ENCODE measurements around the gene GAPVD1.
A peak's percentile ranks its signal among the peaks of the same experiment; 100 is the strongest.

GAPVD1 gene

GRCh38 chr9:125404733-125405132 lies 143.1 kb downstream of the GAPVD1 start:
- DNase-seq (ENCODE audit: low read depth in 3 of 3) = no peak

- no peak for DNase-seq (ENCODE audit: low read depth in 3 of 3)
Measured at GRCh38 chr9:125405938-125406809, 144.5 kb downstream of the GAPVD1 start.

GRCh38 chr9:125406810-125407087 lies 145.1 kb downstream of the GAPVD1 start:
- no peak for DNase-seq (ENCODE audit: low read depth in 3 of 3)

- no peak for DNase-seq (ENCODE audit: low read depth in 3 of 3)
Measured at GRCh38 chr9:125407432-125407973, 145.9 kb downstream of the GAPVD1 start.

- DNase-seq (ENCODE audit: low read depth in 3 of 3) = peak; percentile 58 to 77 (median 60)
Measured at GRCh38 chr9:125407974-125408900, 146.6 kb downstream of the GAPVD1 start.

- DNase-seq (ENCODE audit: low read depth in 3 of 3) = no peak
Measured at GRCh38 chr9:125409217-125409636, 147.6 kb downstream of the GAPVD1 start.

- DNase-seq (ENCODE audit: low read depth in 3 of 3) = no peak
Measured at GRCh38 chr9:125409637-125410521, 148.3 kb downstream of the GAPVD1 start.

GRCh38 chr9:125410522-125410894 lies 148.9 kb downstream of the GAPVD1 start:
- DNase-seq (ENCODE audit: low read depth in 3 of 3) = no peak

- DNase-seq (ENCODE audit: low read depth in 3 of 3) = no peak
Measured at GRCh38 chr9:125411171-125411756, 149.6 kb downstream of the GAPVD1 start.

GRCh38 chr9:125412166-125412565 lies 150.5 kb downstream of the GAPVD1 start:
- DNase-seq (ENCODE audit: low read depth in 3 of 3) = no peak

GRCh38 chr9:125413579-125413978 lies 152.0 kb downstream of the GAPVD1 start:
- no peak for DNase-seq (ENCODE audit: low read depth in 3 of 3)

GRCh38 chr9:125415583-125416460 lies 154.2 kb downstream of the GAPVD1 start:
- no peak for DNase-seq (ENCODE audit: low read depth in 3 of 3)

- DNase-seq (ENCODE audit: low read depth in 3 of 3) = no peak
Measured at GRCh38 chr9:125416517-125416916, 154.9 kb downstream of the GAPVD1 start.
